GM15510 (cell line): Measurements from ENCODE around the gene MAPK8IP3.

Source experiments
- POLR2A ChIP-seq: IDR thresholded peaks from 3 replicates; pipeline ENCODE4 v1.6.1; 2011; ENCODE audit warnings: borderline replicate concordance; ENCODE audit not compliant: insufficient read length; ENCODE audit errors: extremely low read depth

MAPK8IP3 gene

DNA sequence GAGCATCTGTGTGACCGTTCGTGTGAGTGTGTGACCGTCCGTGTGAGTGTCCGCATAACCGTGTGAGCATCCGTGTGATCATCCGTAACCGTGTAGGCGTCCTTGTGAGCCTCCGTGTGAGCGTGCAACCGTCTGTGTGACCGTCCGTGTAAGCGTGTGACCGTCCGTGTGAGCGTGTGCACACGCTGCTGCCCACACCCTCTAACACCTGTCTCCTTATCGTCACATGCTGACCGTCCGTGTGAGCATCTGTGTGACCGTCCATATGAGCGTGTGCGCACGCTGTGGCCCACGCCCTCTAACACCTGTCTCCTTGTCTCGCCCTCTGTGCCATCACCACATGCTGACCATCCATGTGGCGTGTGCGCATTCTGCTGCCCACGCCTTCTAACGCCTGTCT is 34.2 kb downstream of the MAPK8IP3 start:
- no peak for TF ChIP-seq POLR2A

- TF ChIP-seq POLR2A = no peak
Measured at GRCh38 chr16:1740781-1741490, 34.9 kb downstream of the MAPK8IP3 start.

DNA sequence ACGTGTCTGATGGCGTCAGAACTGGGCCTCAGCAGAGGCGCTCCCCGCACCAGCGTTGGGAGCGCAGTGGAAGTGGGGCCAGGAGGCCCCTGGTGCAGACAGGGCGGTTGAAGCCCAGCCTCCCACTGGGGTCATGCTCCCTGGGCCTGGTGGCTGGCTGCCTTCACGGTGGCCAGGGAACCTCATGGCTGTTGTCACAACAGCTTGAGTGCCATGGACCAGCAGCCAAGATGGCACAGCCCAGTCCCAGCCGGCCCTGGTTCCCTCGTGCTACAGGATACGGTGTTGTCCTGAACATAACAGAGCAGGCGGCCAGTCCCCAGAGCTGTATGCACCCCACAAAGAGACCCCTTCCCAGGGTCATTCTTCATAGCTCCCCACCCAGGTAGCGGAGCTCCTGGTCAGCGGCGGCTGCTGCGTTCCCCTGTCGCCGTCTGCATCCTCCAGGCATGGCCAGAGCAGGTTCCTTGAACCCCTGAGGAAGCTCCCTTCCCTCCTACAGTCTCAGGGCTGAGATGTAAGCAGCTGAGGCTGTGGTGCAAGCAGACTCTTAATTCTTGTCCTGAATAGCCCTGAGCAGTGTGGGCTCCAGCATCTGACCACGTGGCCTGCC is 35.7 kb downstream of the MAPK8IP3 start:
- no peak for TF ChIP-seq POLR2A

GRCh38 chr16:1743376-1744337 is 37.7 kb downstream of the MAPK8IP3 start:
- no peak for TF ChIP-seq POLR2A

DNA sequence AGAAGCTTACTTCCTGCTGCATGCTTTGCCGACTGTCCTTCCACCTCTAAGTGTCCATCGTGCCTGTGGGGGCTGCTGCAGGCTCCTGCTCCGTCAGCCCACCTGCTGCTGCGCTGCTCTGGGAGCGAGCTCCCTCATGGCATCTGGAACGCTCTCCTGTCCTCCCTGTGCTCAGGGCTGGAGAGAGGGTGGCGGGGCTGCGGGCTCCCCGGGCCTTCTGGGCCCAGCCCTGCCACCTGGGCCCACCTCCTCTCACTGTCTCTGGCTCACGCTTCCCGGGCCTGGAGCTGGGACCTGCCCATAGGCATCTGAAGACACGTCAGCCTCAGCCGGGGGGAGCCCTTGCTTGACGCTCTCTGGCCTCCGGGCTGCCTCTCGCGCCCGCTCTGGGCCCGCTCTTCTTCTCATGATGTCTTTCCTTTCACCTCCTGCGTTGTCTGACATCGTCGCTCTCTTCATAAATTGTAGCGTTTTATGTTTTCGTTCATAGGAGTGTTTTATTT is 38.4 kb downstream of the MAPK8IP3 start:
- no peak for TF ChIP-seq POLR2A

GRCh38 chr16:1745181-1745899 is 39.3 kb downstream of the MAPK8IP3 start:
- no peak for TF ChIP-seq POLR2A

DNA sequence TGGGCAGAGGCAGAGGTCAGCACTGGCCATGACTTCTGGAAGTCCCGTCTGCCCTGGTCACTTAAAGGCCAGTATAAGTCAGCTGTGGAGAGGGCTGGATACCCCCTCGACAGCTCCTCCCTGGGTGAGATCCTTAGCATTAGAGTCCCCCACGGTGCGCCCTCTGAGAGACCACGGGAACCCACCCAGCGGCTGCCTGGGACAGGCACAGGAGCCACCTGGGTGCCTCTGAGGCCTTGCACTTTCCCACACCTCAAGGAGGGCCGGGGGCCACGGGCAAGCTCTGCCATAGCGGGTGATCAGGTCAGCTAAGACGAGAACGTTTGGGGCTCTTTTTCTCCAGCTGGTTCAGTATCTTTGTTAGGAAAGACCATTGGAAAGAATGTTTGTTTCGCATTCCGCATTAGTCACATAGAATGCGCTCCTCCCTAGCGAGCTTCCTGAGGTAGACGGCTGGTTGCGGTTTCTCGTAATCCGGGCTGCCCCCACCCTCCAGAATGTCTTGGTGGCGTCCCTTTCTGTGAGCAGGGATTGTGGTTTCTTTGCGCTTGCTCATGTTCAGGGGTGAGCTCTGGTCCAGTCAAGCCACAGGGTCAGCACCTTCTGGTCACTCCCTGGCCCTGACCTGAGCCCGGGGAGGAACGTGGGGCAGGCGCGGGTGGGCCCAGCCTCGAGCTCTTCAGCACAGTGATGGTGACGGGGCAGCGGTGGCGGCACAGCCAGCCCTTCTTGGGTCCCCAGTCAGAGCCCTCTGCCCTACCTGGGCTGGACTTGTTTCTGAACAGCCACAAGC is 40.1 kb downstream of the MAPK8IP3 start:
- no peak for TF ChIP-seq POLR2A

DNA sequence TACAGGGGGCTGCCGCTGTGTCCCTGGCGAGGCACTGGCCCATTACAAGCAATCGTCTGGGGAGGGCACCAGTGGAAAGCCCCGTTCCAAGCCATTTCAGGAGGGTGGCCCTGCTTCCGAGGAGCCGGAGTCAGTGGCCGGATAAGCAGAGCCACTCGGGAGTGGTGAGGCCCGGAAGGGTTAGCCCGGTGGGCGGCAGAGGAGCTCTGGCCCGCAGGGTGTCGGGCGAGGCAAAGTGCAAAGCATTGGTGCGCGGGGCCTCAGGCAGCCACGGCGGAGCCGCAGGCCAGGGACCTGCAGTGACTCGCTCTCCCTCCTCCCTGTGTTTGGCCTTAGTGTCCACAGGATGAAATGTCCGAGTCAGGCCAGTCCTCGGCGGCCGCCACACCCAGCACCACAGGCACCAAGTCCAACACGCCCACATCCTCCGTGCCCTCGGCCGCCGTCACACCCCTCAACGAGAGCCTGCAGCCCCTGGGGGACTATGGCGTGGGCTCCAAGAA is 40.7 kb downstream of the MAPK8IP3 start:
- TF ChIP-seq POLR2A = no peak

DNA sequence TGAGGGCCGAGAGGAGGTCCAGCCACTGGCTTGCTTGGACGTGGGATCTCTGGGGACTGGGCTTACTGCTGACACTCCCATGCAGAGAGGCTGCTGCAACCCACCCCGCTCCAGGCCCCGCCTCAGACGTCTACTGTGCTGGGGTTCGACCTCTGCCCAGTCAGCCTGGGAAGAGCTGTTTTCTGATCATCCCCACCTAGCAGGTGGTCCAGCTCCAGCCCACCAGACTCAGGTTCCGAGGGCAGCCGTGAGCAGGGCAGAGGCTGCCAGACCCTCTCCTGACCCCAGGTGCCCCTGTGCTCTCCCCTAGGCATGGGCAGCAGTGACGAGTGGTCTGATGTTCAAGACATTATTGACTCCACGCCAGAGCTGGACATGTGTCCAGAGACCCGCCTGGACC is 41.9 kb downstream of the MAPK8IP3 start:
- no peak for TF ChIP-seq POLR2A

DNA sequence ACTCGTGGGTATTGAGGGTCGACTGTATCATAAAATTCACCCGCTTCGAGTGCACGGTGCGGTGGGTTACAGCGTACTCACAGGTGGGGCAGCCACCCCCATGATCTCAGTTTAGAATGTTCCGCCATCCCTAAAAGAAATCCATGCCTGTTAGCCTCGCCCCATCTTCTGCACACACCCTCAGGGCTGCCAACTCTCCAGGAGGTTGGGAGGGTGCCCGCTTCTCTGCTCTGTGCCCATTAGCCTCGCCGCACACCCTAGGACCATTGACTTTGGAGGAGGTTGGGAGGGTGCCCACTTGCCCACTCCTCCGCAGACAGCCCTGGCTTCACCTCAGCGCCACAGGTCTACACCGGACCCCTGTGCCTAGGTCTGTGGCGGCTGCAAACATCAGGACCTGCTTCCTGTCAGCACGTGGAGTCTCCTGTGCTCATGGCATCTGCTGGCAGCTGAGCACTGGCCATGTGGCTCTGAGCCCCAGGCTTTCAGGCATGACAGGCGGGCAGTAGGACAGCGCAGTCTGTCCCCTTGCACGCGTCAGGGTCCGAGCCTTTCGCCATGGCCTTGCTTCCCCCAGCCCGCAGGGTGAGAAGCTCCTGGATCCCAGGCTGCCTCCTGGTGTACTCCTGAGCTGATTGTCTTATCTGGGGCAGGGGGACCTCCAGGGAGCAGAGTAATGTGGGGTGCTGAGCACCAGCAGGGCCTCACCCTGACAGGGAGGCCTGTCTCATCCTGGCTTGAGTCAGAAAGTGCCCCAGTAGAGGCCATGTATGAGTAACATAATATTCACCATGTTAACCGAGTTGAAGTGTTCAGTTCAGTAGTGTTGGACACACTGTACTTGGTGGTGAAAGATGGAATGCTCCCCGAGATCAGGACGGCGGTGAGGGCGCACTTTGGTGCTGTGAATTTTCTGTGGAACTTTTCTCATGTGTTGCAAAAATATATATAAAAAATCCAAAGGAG is 43.4 kb downstream of the MAPK8IP3 start:
- no peak for TF ChIP-seq POLR2A

DNA sequence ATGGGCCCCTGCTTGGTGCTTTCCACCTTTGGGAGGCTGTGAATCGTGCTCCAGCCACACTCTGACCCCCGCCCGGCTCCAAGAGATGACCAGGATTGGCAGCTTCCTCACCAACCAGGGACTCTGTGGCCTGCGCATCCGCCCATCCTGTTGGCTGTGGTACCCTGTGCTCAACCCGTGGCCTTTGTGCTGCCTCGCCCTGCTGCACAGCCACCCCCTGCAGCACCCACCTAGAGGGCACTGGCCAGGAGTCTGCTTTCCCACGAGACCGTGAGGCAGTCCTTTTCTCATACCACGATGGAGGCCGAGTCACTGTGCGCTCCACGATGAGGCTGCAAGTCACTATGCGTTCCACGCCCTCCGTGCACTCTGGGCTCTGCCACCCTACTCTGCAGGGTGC is 46.0 kb downstream of the MAPK8IP3 start:
- no peak for TF ChIP-seq POLR2A

- TF ChIP-seq POLR2A = no peak
Measured at GRCh38 chr16:1752853-1753252, 46.9 kb downstream of the MAPK8IP3 start.
